Left kidney (tissue), 2 donors: ENCODE data around the gene NLRP1. TPM values are rescaled to one million over a fixed set of nuclear protein-coding genes. Genes with fewer than 3 reads are reported as not detected.
"Not testable (repeated sequence)": the region's sequence is repeated elsewhere in the genome, so short reads cannot be mapped to it uniquely, and the experiment has no call there.

Experiments
- DNase-seq: peaks from one replicate; pipeline ENCODE4 v3.0.0-alpha.2; 2013
- polyA plus RNA-seq: library from polyadenylated mRNA; unstranded; fragments of 120-200 nt; gene quantifications from one replicate; pipeline ENCODE4 v1.2.1, GENCODE V29; 2013; ENCODE audit not compliant: insufficient read length

Gene NLRP1
- polyA plus RNA-seq, 1 donor: 37.6 TPM

GRCh38 chr17:5591966-5592365, 7.7 kb upstream of the NLRP1 start:
- no peak for DNase-seq

GRCh38 chr17:5588584-5588983, 4.3 kb upstream of the NLRP1 start:
- no peak for DNase-seq

GRCh38 chr17:5587438-5588032, 3.2 kb upstream of the NLRP1 start:
- DNase-seq: peak; percentile 89

- no peak for DNase-seq
Measured at GRCh38 chr17:5585836-5586521, 1.7 kb upstream of the NLRP1 start.

GRCh38 chr17:5585287-5585794, 1.0 kb upstream of the NLRP1 start:
- no peak for DNase-seq

GRCh38 chr17:5583426-5584382, 605 bp downstream of the NLRP1 start:
- no peak for DNase-seq

GRCh38 chr17:5582209-5583185, 1.8 kb downstream of the NLRP1 start:
- DNase-seq: no peak

- DNase-seq: no peak
Measured at GRCh38 chr17:5581655-5582054, 2.7 kb downstream of the NLRP1 start.

- DNase-seq: no peak
Measured at GRCh38 chr17:5580969-5581368, 3.3 kb downstream of the NLRP1 start.

GRCh38 chr17:5580367-5580766, 3.9 kb downstream of the NLRP1 start:
- DNase-seq: no peak

GRCh38 chr17:5578768-5579167, 5.5 kb downstream of the NLRP1 start:
- DNase-seq: not testable (repeated sequence)

- not testable (repeated sequence) for DNase-seq
Measured at GRCh38 chr17:5573017-5573416, 11.3 kb downstream of the NLRP1 start.

GRCh38 chr17:5571281-5571680, 13.0 kb downstream of the NLRP1 start:
- DNase-seq: no peak

GRCh38 chr17:5565808-5566207, 18.5 kb downstream of the NLRP1 start:
- no peak for DNase-seq

GRCh38 chr17:5563456-5563855, 20.9 kb downstream of the NLRP1 start:
- no peak for DNase-seq

GRCh38 chr17:5562661-5563360, 21.5 kb downstream of the NLRP1 start:
- DNase-seq: no peak

- no peak for DNase-seq
Measured at GRCh38 chr17:5561736-5562571, 22.4 kb downstream of the NLRP1 start.

- DNase-seq: no peak
Measured at GRCh38 chr17:5560361-5560988, 23.8 kb downstream of the NLRP1 start.
